Peyer's patch (tissue), 4 donors: ENCODE measurements around the gene F7. TPM values are rescaled to one million over a fixed set of nuclear protein-coding genes. Genes with fewer than 3 reads are reported as not detected.

Experiments used
- DNase-seq, 3 donors: peaks; one replicate each; pipeline ENCODE4 v3.0.0-alpha.2; 2017 to 2019
- H3K27ac ChIP-seq, 4 donors: fragments of 200-600 bp; sonication (generic); one replicate each; pipeline ENCODE4 v1.5.1; 2016 to 2019
- H3K27me3 ChIP-seq, 2 donors: fragments of 200-600 bp; sonication (generic); one replicate each; pipeline ENCODE4 v1.5.1; 2019
- H3K36me3 ChIP-seq, 3 donors: fragments of 200-600 bp; sonication (generic); one replicate each; pipeline ENCODE4 v1.5.1; 2016 to 2019
- H3K4me1 ChIP-seq, 4 donors: fragments of 200-600 bp; sonication (generic); one replicate each; pipeline ENCODE4 v1.5.1; 2016 to 2019
- H3K4me3 ChIP-seq, 4 donors: fragments of 200-600 bp; sonication (generic); 1 replicate in 3 of 4; 2 replicates in 1 of 4; pipeline ENCODE4 v1.5.1; 2016 to 2019; ENCODE audit warnings: mild to moderate bottlenecking in 1 of 4
- H3K9me3 ChIP-seq, 4 donors: fragments of 200-600 bp; sonication (generic); one replicate each; pipeline ENCODE4 v1.5.1; 2016 to 2019; ENCODE audit warnings: mild to moderate bottlenecking in 1 of 4
- POLR2A ChIP-seq, 2 donors: fragments of 450-650 bp; IDR thresholded peaks; one replicate each; pipeline ENCODE4 v1.5.1; 2017; ENCODE audit warnings: antibody characterized with exemption in 2 of 2, mild to moderate bottlenecking in 2 of 2, moderate library complexity in 2 of 2
- total RNA-seq, 4 donors: library from RNA; depleted of rRNA; stranded (reverse); fragments of >200 nt; gene quantifications; one replicate each; pipeline ENCODE4 v1.1.0, GENCODE V29; 2016
- TF ChIP-seq, protein P1 (sequence below), 6 experiments: fragments of 450-650 bp in 4 of 6; fragments of 200-600 bp in 2 of 6; sonication (generic) in 1 of 6; IDR thresholded peaks; one replicate each; pipeline ENCODE4 v1.5.1; 2017 to 2019; ENCODE audit warnings: antibody characterized with exemption in 6 of 6, mild to moderate bottlenecking in 3 of 6, moderate library complexity in 1 of 6

The F7 gene
- total RNA-seq, 4 donors from 2014 or later: 1.9 to 2.9 TPM; not detected in 2

DNA sequence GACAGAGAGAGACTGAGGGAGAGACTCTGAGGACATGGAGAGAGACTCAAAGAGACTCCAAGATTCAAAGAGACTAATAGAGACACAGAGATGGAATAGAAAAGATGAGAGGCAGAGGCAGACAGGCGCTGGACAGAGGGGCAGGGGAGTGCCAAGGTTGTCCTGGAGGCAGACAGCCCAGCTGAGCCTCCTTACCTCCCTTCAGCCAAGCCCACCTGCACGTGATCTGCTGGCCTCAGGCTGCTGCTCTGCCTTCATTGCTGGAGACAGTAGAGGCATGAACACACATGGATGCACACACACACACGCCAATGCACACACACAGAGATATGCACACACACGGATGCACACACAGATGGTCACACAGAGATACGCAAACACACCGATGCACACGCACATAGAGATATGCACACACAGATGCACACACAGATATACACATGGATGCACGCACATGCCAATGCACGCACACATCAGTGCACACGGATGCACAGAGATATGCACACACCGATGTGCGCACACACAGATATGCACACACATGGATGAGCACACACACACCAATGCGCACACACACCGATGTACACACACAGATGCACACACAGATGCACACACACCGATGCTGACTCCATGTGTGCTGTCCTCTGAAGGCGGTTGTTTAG lies 13.7 kb downstream of the F7 start:
- Histone ChIP-seq H3K36me3 (no peaks in the 10 kb centered on the region), H3K27ac (no peak overlapping the region), H3K4me3 (no peak overlapping the region), H3K4me1 (peaks cover 0 to 5% (median 0%) of the 10 kb centered on the region in 4 donors), H3K27me3 (no peaks in the 10 kb centered on the region), H3K9me3 (no peaks in the 10 kb centered on the region)
- no peak for DNase-seq
- TF ChIP-seq POLR2A (IDR thresholded peaks at IDR 0.05): no peak
- TF ChIP-seq, protein P1, sequence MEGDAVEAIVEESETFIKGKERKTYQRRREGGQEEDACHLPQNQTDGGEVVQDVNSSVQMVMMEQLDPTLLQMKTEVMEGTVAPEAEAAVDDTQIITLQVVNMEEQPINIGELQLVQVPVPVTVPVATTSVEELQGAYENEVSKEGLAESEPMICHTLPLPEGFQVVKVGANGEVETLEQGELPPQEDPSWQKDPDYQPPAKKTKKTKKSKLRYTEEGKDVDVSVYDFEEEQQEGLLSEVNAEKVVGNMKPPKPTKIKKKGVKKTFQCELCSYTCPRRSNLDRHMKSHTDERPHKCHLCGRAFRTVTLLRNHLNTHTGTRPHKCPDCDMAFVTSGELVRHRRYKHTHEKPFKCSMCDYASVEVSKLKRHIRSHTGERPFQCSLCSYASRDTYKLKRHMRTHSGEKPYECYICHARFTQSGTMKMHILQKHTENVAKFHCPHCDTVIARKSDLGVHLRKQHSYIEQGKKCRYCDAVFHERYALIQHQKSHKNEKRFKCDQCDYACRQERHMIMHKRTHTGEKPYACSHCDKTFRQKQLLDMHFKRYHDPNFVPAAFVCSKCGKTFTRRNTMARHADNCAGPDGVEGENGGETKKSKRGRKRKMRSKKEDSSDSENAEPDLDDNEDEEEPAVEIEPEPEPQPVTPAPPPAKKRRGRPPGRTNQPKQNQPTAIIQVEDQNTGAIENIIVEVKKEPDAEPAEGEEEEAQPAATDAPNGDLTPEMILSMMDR (IDR thresholded peaks at IDR 0.05): no peak

DNA sequence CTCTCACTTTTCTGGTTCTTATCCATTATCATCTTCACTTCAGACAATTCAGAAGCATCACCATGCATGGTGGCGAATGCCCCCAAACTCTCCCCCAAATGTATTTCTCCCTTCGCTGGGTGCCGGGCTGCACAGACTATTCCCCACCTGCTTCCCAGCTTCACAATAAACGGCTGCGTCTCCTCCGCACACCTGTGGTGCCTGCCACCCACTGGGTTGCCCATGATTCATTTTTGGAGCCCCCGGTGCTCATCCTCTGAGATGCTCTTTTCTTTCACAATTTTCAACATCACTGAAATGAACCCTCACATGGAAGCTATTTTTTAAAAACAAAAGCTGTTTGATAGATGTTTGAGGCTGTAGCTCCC lies 14.2 kb downstream of the F7 start:
- no peak for DNase-seq
- H3K4me1 ChIP-seq: peaks cover 0 to 5% (median 0%) of the 10 kb centered on the region in 4 donors
- TF ChIP-seq, protein P1 (IDR thresholded peaks at IDR 0.05): no peak
- no peak for TF ChIP-seq POLR2A (IDR thresholded peaks at IDR 0.05)

DNA sequence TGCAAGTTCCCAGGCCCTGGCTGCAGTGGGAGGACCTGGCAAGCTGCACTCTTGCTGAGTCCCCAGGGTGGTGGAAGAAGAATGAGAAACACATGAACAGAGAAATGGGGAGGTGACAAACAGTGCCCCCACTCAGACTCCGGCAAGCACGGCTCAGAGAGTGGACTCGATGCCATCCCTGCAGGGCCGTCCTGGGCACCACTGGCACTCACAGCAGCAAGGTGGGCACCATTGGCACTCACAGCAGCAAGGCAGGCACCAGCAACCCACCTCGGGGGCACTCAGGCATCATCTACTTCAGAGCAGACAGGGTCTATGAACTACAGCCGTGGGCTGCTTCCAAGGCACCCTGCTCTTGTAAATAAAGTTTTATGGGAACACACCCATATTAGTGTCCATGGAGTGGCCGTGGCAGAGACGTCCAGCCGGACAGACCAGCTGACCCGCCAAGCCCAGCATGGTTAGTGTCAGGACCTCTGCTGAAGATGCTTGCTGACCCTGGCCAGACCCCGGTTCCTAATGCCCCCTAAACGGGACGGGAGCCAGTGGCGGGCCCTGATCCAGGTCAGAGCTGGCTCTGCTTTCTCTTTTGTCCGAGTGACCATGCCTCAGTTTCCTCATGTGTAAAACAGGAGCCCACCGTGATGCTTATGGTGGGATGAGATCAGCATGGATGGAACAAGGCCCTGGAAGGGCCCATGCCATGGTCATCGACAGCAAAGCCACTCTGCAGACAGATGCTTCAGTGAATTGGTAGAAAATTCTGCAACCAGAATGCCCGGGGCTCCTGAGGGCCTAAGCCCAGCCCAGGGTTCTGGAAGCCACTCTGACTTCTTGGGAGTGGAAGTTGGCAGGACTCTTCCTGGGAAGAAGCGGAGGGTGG lies 14.9 kb downstream of the F7 start:
- no peak for TF ChIP-seq POLR2A (IDR thresholded peaks at IDR 0.05)
- TF ChIP-seq, protein P1 (IDR thresholded peaks at IDR 0.05): no peak
- DNase-seq: peak in 1 of 3 donors; percentile 34
- Histone ChIP-seq H3K27me3 (no peaks in the 10 kb centered on the region), H3K4me3 (no peak overlapping the region), H3K36me3 (no peaks in the 10 kb centered on the region), H3K9me3 (no peaks in the 10 kb centered on the region), H3K4me1 (peaks cover 0 to 5% (median 0%) of the 10 kb centered on the region in 4 donors), H3K27ac (no peak overlapping the region)

More for the DNA sequence above, 14.2 kb downstream of the F7 start:
- no peaks in the 10 kb centered on the region for H3K9me3 ChIP-seq
- H3K27ac ChIP-seq: no peak overlapping the region
- H3K36me3 ChIP-seq: no peaks in the 10 kb centered on the region
- H3K27me3 ChIP-seq: no peaks in the 10 kb centered on the region
- H3K4me3 ChIP-seq: no peak overlapping the region

DNA sequence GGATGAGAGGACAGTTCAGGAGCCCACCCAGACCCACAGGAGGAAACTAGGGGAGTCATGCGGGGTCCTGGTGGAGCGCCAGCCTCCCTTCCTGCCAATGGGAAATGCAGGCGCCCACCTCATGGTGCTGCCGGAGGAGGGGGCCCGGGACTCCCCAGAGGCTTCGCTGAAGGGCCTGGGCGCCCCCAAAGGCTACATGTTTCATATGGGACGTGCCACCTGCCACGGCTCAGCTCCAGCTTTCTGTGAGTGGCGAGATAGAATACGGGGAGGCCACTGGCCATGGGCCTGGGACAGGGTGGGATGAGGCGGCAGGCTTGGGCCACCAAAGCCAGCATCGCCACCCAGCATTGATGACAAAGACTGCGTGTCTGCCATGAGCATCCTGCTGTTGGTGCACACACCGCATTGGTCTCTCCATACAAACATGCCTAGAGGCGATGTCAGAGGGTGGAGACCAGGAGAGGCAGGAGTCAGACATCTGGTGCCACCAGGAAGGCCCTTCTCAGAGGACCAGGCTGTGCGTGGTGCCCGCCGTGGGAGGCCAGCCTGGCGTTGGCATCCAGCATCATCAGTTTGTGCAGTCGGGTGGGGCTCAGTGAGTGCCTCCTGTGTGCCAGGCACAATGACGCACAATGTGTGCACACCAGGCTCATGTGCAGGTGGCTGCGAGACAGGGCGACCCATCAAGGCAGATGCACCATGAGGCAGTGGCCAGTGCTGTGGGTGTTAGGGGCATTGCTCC lies 15.8 kb downstream of the F7 start:
- H3K9me3 ChIP-seq: no peaks in the 10 kb centered on the region
- TF ChIP-seq, protein P1 (IDR thresholded peaks at IDR 0.05): no peak
- TF ChIP-seq POLR2A (IDR thresholded peaks at IDR 0.05): no peak

DNA sequence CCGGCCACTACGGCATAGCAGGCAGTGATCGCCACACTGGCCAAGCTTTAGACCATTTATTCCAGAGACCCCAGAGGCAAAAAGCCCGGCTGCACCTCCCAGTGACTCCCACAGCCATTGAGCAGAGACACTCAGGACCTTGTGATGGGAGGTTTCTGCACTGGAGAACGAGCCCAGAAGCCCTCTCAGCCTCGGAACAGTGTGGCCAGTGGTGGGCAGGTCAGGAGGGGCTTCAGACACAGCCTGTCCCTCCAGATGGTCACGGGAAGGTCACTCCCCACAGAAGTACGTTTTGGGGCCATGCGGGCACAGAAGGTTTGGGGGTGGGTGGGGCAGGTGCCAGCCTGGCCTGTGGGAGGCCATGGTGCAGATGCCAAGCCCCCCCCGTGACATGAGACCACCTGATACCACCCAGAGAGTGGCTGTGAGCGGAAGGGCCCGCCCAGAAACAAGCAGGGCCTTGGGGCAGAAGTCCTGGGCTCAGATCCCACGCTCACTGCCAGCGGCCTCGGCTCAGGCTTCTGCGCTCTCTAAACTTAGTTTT lies 16.4 kb downstream of the F7 start:
- TF ChIP-seq, protein P1 (IDR thresholded peaks at IDR 0.05): no peak
- TF ChIP-seq POLR2A (IDR thresholded peaks at IDR 0.05): no peak
- peak overlapping the region in 2 of 4 donors; percentile 44 to 55 for H3K27ac ChIP-seq
- peaks cover 0 to 5% (median 0%) of the 10 kb centered on the region in 4 donors for H3K4me1 ChIP-seq
- H3K36me3 ChIP-seq: no peaks in the 10 kb centered on the region
- no peaks in the 10 kb centered on the region for H3K27me3 ChIP-seq
- DNase-seq: peak in 2 of 3 donors; percentile 30 to 44
- no peak overlapping the region for H3K4me3 ChIP-seq
- H3K9me3 ChIP-seq: no peaks in the 10 kb centered on the region

More for the DNA sequence above, 15.8 kb downstream of the F7 start:
- no peaks in the 10 kb centered on the region for H3K27me3 ChIP-seq
- no peak overlapping the region for H3K27ac ChIP-seq
- peaks cover 0 to 5% (median 0%) of the 10 kb centered on the region in 4 donors for H3K4me1 ChIP-seq
- no peaks in the 10 kb centered on the region for H3K36me3 ChIP-seq
- peak in 1 of 3 donors; percentile 36 for DNase-seq
- no peak overlapping the region for H3K4me3 ChIP-seq
